Endothelial cell of umbilical vein (primary cell): Measurements from ENCODE around the gene CNTNAP2. TPM values are rescaled to one million over a fixed set of nuclear protein-coding genes. Genes with fewer than 3 reads are reported as not detected.

ENCODE experiments used
- BruUV-seq: library from RNA; stranded (reverse); fragments of 400-500 nt; replicated peaks from 2 replicates; lab custom pipeline; 2021; lab: Mats Ljungman, UMichigan
- CTCF ChIA-PET: fragments of 300-600, 350-600 bp; sonication (Branson Sonifier 250); formaldehyde crosslinking; loops from one replicate; lab custom pipeline; 2021; ENCODE audit warnings: antibody characterized with exemption, inconsistent platforms; lab: Charles Lee
- POLR2A ChIA-PET: fragments of 300-600, 350-600 bp; sonication (Branson Sonifier 250); formaldehyde crosslinking; loops from one replicate; lab custom pipeline; 2021; ENCODE audit warnings: antibody characterized with exemption, inconsistent platforms; lab: Charles Lee
- DNase-seq: peaks from one replicate; pipeline ENCODE4 v3.0.0-alpha.2; 2011; ENCODE audit warnings: low read depth, low spot score
- FAIRE-seq: peaks from 2 replicates; lab custom pipeline; 2011; peaks lifted over from hg19 to GRCh38; lab: Jason Lieb, UNC
- H2AFZ ChIP-seq: 2 replicates; pipeline ENCODE4 v1.6.0; 2012; ENCODE audit warnings: low read depth, low read length, control low read depth, inconsistent platforms
- H3K27ac ChIP-seq: 2 replicates; pipeline ENCODE4 v1.5.1; 2011; ENCODE audit warnings: low read depth, mild to moderate bottlenecking, control low read depth, low read length, moderate library complexity; ENCODE audit not compliant: insufficient read depth
- H3K27me3 ChIP-seq, 2 experiments: 2 replicates each; pipeline versions ENCODE4 v1.6.0 to v1.6.1; 2011; ENCODE audit warnings: low read length in 2 of 2, mixed read lengths in 1 of 2; ENCODE audit not compliant: control insufficient read depth in 2 of 2, insufficient read depth in 2 of 2
- H3K36me3 ChIP-seq, 2 experiments: 2 replicates in 1 of 2; 3 replicates in 1 of 2; pipeline ENCODE4 v1.5.1; 2011; ENCODE audit warnings: low read length in 2 of 2, mild to moderate bottlenecking in 1 of 2, moderate library complexity in 1 of 2; ENCODE audit not compliant: control insufficient read depth in 2 of 2, insufficient read depth in 2 of 2; ENCODE audit errors: extremely low read depth in 1 of 2
- H3K4me1 ChIP-seq: 3 replicates; pipeline ENCODE4 v1.5.1; 2011; ENCODE audit warnings: mild to moderate bottlenecking, low read length; ENCODE audit not compliant: control insufficient read depth, insufficient read depth; ENCODE audit errors: extremely low read depth
- H3K4me2 ChIP-seq: 2 replicates; pipeline ENCODE4 v1.6.1; 2011; ENCODE audit warnings: low read length, control low read depth, mixed read lengths; ENCODE audit not compliant: insufficient read depth
- H3K4me3 ChIP-seq, 3 experiments: fragments of 200-600 bp in 1 of 3; sonication (generic), shearing (Covaris generic) in 1 of 3; replicated peaks in 1 of 3; 2 replicates each; pipeline ENCODE4 v1.5.1; 2011 to 2016; ENCODE audit warnings: control low read depth in 3 of 3, low read length in 3 of 3, mild to moderate bottlenecking in 2 of 3, inconsistent platforms in 1 of 3, low read depth in 1 of 3, moderate library complexity in 1 of 3; ENCODE audit not compliant: insufficient read depth in 1 of 3
- H3K79me2 ChIP-seq: 2 replicates; pipeline ENCODE4 v1.6.0; 2012; ENCODE audit warnings: low read length, inconsistent platforms; ENCODE audit not compliant: control insufficient read depth, insufficient read depth
- H3K9ac ChIP-seq: replicated peaks from 2 replicates; pipeline ENCODE3; 2011; ENCODE audit warnings: low read length, control low read depth; ENCODE audit not compliant: insufficient read depth; ENCODE audit errors: extremely low read depth
- H3K9me1 ChIP-seq: replicated peaks from 3 replicates; pipeline ENCODE4 v1.6.0; 2011; ENCODE audit warnings: mild to moderate bottlenecking, low read length; ENCODE audit not compliant: control insufficient read depth, insufficient read depth; ENCODE audit errors: extremely low read depth
- H3K9me3 ChIP-seq: replicated peaks from 2 replicates; pipeline ENCODE4 v1.5.1; 2012; ENCODE audit warnings: low read length, inconsistent platforms; ENCODE audit not compliant: control insufficient read depth, insufficient read depth
- H4K20me1 ChIP-seq: replicated peaks from 2 replicates; pipeline ENCODE3; 2011; ENCODE audit warnings: mild to moderate bottlenecking, low read length; ENCODE audit not compliant: control insufficient read depth, insufficient read depth; ENCODE audit errors: extremely low read depth
- CTCF ChIP-seq, 2 donors: IDR thresholded peaks; 1 replicate in 1 of 2; 2 replicates in 1 of 2; pipeline ENCODE4 v1.5.1; 2011; ENCODE audit warnings: low read length in 2 of 2, mild to moderate bottlenecking in 2 of 2, moderate library complexity in 2 of 2, control low read depth in 1 of 2, inconsistent platforms in 1 of 2, low read depth in 1 of 2; ENCODE audit not compliant: insufficient read depth in 1 of 2; ENCODE audit errors: extremely low read depth in 1 of 2
- EZH2 ChIP-seq: IDR thresholded peaks from 2 replicates; pipeline ENCODE4 v1.6.1; 2012; ENCODE audit warnings: borderline replicate concordance, low read depth, mild to moderate bottlenecking, moderate library complexity, low read length, inconsistent platforms; ENCODE audit not compliant: severe bottlenecking
- FOS ChIP-seq: IDR thresholded peaks from 2 replicates; pipeline ENCODE4 v1.6.1; 2011; ENCODE audit warnings: mild to moderate bottlenecking, low read length, moderate library complexity, borderline replicate concordance; ENCODE audit not compliant: insufficient read depth
- GATA2 ChIP-seq: IDR thresholded peaks from 2 replicates; pipeline ENCODE4 v1.7.0; 2011; ENCODE audit warnings: low read depth, mild to moderate bottlenecking, moderate library complexity, mixed read lengths, low read length; ENCODE audit not compliant: insufficient read length, insufficient read depth
- JUN ChIP-seq: IDR thresholded peaks from 2 replicates; pipeline ENCODE4 v1.6.1; 2011; ENCODE audit warnings: borderline replicate concordance, low read depth; ENCODE audit not compliant: insufficient read length, insufficient read depth
- MAX ChIP-seq: IDR thresholded peaks from 2 replicates; pipeline ENCODE4 v1.6.1; 2011; ENCODE audit not compliant: insufficient read depth, insufficient read length
- MYC ChIP-seq: IDR thresholded peaks from one replicate; pipeline ENCODE4 v1.6.1; 2011; ENCODE audit warnings: mild to moderate bottlenecking, low read depth, low read length
- POLR2A ChIP-seq: IDR thresholded peaks from 2 replicates; pipeline ENCODE4 v1.6.1; 2012; ENCODE audit warnings: low read depth, mild to moderate bottlenecking, control low read depth, low read length
- POLR2AphosphoS5 ChIP-seq: IDR thresholded peaks from 2 replicates; pipeline ENCODE4 v1.6.1; 2012; ENCODE audit warnings: low read depth, mild to moderate bottlenecking, control low read depth, low read length, moderate library complexity; ENCODE audit not compliant: insufficient read depth
- dilution Hi-C: fragments of 300-500 bp; cut with MboI; formaldehyde crosslinking; loops from one replicate; pipeline ENCODE4 v1.15.0; 2019; ENCODE audit warnings: low sequenced_read_pairs; ENCODE audit not compliant: extremely low pct_ligation_motif_present
- intact Hi-C: fragments of 100-400 bp; cut with micrococcal nuclease; formaldehyde crosslinking; loops from one replicate; pipeline ENCODE4 v1.10.0; 2022
- polyA plus RNA-seq, 4 experiments: library from polyadenylated mRNA; depleted of rRNA in 3 of 4; stranded (reverse) in 3 of 4; unstranded in 1 of 4; fragments of >200 nt; gene quantifications; 2 replicates each; pipeline versions ENCODE4 v1.2.1 to v1.2.3, GENCODE V29; 2011 to 2012; ENCODE audit warnings: missing spikeins in 1 of 4
- total RNA-seq: library from RNA; stranded (reverse); gene quantifications from 2 replicates; pipeline ENCODE4 v1.2.3, GENCODE V29; 2021

CNTNAP2 gene
- total and polyA plus RNA-seq, 2 donors (not counting 3 experiments of a cell fraction or from before 2014, with no cell fraction given), result not detected

GRCh38 chr7:147525325-147525724 lies 1408.7 kb downstream of the CNTNAP2 start:
- BruUV-seq, result no TSS peak
- Histone ChIP-seq H3K4me3 (no peak overlapping the region), H3K9ac (no peak overlapping the region), H3K27me3 (no peaks in the 10 kb centered on the region), H2AFZ (no peak overlapping the region), H3K4me1 (no peaks in the 10 kb centered on the region), H3K9me3 (no peaks in the 10 kb centered on the region), H3K36me3 (no peaks in the 10 kb centered on the region), H3K9me1 (no peaks in the 10 kb centered on the region), H3K27ac (no peak overlapping the region), H3K4me2 (no peak overlapping the region), H3K79me2 (no peaks in the 10 kb centered on the region), H4K20me1 (no peaks in the 10 kb centered on the region)
- intact Hi-C loops, result no loop called here
- CTCF ChIA-PET, result no interaction called here
- dilution Hi-C loops, result no loop called here
- no peak for TF ChIP-seq FOS
- TF ChIP-seq POLR2A, result no peak
- TF ChIP-seq EZH2, result no peak
- no peak for TF ChIP-seq MAX
- no peak for TF ChIP-seq POLR2AphosphoS5
- TF ChIP-seq CTCF (IDR thresholded peaks at IDR 0.05; ENCODE audit: extremely low read depth in 1 of 2, insufficient read depth in 1 of 2, low read depth in 1 of 2, low read length in 2 of 2), result no peak
- no peak for TF ChIP-seq JUN
- no peak for TF ChIP-seq GATA2
- TF ChIP-seq MYC, result no peak
- no peak for FAIRE-seq
- DNase-seq, result no peak
- POLR2A ChIA-PET, result no interaction called here
